Spinal cord (tissue), 10 donors: ENCODE data around the gene FTO. TPM values are rescaled to one million over a fixed set of nuclear protein-coding genes. Genes with fewer than 3 reads are reported as not detected.

ENCODE experiments used
- DNase-seq, 6 donors: peaks; one replicate each; pipeline versions ENCODE4 v3.0.0 to v3.0.0-alpha.2; 2013 to 2015; ENCODE audit warnings: low spot score in 6 of 6, low read depth in 4 of 6
- H3K27ac ChIP-seq: one replicate; pipeline ENCODE4 v1.5.1; 2013; ENCODE audit warnings: low read depth, low read length, control low read depth
- H3K27me3 ChIP-seq: one replicate; pipeline ENCODE4 v1.6.1; 2013; ENCODE audit warnings: low read length; ENCODE audit not compliant: control insufficient read depth, insufficient read depth
- H3K36me3 ChIP-seq: one replicate; pipeline ENCODE4 v1.6.1; 2013; ENCODE audit warnings: low read length; ENCODE audit not compliant: control insufficient read depth, insufficient read depth
- H3K4me1 ChIP-seq: one replicate; pipeline ENCODE4 v1.6.1; 2013; ENCODE audit warnings: low read length; ENCODE audit not compliant: control insufficient read depth, insufficient read depth
- H3K4me3 ChIP-seq: one replicate; pipeline ENCODE4 v1.5.1; 2013; ENCODE audit warnings: low read depth, low read length, control low read depth
- H3K9me3 ChIP-seq: one replicate; pipeline ENCODE4 v1.6.1; 2013; ENCODE audit warnings: low read length; ENCODE audit not compliant: control insufficient read depth, insufficient read depth
- WGBS: methylation state at CpG from one replicate; pipeline ENCODE4 v1.1.5; 2013; ENCODE audit warnings: missing lambda C conversion rate; ENCODE audit not compliant: insufficient coverage; 5-methylcytosine and 5-hydroxymethylcytosine counted together
- polyA plus RNA-seq, 2 donors: library from polyadenylated mRNA; unstranded; fragments of 120-200 nt; gene quantifications; one replicate each; pipeline ENCODE4 v1.2.1, GENCODE V29; 2013; ENCODE audit not compliant: insufficient read length in 2 of 2
- total RNA-seq, 2 donors: library from RNA; depleted of rRNA in 1 of 2; stranded (reverse); fragments of 120-200 nt in 1 of 2; fragments of >200 nt in 1 of 2; gene quantifications; one replicate each; pipeline versions ENCODE4 v1.2.3 to v1.2.4, GENCODE V29; 2013 to 2014
- donor health status: healthy.

FTO gene
- total and polyA plus RNA-seq, 4 donors: 129 to 183 (median 140) TPM

DNA sequence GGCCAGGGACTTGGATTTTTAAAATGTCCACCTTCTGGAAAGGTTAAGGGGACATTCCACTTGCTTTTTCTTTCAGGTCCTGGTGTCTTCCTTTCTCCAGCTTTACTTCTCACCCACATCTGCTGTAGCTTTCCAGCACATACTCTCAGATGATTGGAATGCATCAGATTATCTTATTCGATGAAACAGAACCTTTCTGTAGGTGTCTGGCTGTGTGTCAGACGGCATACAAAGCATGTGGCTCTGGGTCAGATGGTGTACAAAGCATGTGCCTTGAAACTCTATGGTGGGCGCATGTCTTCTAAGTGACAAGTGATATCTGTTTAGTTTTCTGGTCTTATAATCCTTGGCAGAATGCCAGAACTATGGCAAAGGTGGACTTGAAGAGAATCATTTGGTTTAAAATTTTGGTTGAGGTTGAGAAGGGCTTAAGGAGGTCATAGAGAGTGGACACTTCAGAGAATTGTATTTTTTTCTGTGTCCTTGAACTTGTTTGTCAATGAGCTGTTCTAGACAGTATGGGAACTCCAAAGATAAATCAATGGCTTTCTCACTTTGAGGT, 125.3 kb downstream of the FTO start:
- Histone ChIP-seq H3K27ac (no peak overlapping the region), H3K9me3 (no peaks in the 10 kb centered on the region), H3K36me3 (no peaks in the 10 kb centered on the region), H3K4me1 (no peaks in the 10 kb centered on the region), H3K27me3 (no peaks in the 10 kb centered on the region), H3K4me3 (no peak overlapping the region)
- whole genome bisulfite sequencing: 100% methylated on average over 2 of the region's 3 CpGs
- no peak for DNase-seq

DNA sequence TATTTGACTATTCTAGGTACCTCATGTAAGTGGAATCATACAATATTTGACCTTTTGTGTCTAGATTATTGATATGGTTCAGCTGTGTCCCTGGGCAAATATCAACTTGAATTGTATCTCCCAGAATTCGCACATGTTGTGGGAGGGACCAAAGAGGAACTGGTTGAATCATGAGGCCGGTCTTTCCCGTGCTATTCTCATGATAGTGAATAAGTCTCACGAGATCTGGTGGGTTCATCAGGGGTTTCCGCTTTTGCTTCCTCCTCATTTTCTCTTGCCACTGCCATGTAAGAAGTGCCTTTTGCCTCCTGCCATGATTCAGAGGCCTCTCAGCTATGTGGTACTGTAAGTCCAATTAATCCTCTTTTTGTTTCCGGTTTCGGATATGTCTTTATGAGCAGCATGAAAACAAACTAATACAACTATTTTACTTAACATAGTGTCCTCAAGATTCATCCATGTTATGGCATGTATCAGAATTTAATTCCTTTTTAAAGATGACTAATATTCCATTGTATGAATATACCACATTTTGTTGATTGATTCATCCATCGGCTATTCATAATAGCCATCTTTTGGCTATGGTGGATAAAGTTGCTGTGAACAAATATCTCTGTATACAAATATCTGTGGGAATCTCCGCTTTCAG, 129.1 kb downstream of the FTO start:
- DNase-seq: no peak
- WGBS: 100% methylated on average over 4 of the region's 9 CpGs
- no peaks in the 10 kb centered on the region for H3K27me3 ChIP-seq
- no peak overlapping the region for H3K4me3 ChIP-seq
- no peak overlapping the region for H3K27ac ChIP-seq
- H3K36me3 ChIP-seq: no peaks in the 10 kb centered on the region
- no peaks in the 10 kb centered on the region for H3K4me1 ChIP-seq
- no peaks in the 10 kb centered on the region for H3K9me3 ChIP-seq

DNA sequence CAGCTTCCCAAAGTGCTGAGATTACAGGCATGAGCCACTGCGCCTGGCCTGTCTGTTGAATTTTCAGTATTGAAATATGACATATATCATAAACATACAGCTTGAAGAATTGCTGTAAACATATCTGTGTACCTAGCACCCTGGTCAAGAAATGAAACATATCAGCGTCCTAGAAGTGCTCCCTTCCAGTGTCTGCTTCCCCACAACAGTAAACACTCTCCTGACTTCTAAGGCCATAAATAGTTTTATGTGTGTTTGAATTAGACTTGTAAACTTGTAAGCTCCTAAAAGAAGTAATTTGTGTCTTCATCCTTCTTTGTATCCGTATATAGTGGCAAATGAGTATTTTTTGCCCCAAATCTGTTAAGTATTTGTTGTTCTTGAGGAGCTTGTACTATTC, 132.2 kb downstream of the FTO start:
- no peak for DNase-seq

DNA sequence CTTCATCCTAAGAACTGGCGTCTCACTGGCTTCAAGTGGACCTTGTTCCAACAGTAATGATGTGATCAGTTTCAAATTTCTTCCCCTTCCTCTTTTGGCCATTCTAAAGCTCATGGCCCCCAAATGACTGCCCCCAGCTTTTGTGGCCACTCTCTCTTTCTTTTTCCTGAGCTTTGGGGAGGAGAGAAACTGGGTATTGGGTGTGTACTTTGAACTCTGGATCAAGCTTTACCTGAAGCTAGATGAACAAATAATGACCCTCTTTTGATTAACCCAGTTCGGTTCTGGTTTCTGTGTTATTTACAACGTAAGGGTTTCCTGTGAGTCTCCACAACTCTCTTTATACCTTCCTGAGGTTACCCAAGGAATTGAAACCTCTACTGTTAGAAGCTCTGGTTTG, 132.7 kb downstream of the FTO start:
- no CpG with 5 or more reads among the region's 3 CpGs for WGBS
- Histone ChIP-seq H3K36me3 (no peaks in the 10 kb centered on the region), H3K27ac (no peak overlapping the region), H3K4me3 (no peak overlapping the region), H3K27me3 (no peaks in the 10 kb centered on the region), H3K9me3 (no peaks in the 10 kb centered on the region), H3K4me1 (no peaks in the 10 kb centered on the region)
- no peak for DNase-seq

More for the DNA sequence above, 132.2 kb downstream of the FTO start:
- no peak overlapping the region for H3K4me3 ChIP-seq
- H3K9me3 ChIP-seq: no peaks in the 10 kb centered on the region
- H3K36me3 ChIP-seq: no peaks in the 10 kb centered on the region
- H3K27me3 ChIP-seq: no peaks in the 10 kb centered on the region
- H3K4me1 ChIP-seq: no peaks in the 10 kb centered on the region
- no CpG with 5 or more reads among the region's 3 CpGs for WGBS
- no peak overlapping the region for H3K27ac ChIP-seq

DNA sequence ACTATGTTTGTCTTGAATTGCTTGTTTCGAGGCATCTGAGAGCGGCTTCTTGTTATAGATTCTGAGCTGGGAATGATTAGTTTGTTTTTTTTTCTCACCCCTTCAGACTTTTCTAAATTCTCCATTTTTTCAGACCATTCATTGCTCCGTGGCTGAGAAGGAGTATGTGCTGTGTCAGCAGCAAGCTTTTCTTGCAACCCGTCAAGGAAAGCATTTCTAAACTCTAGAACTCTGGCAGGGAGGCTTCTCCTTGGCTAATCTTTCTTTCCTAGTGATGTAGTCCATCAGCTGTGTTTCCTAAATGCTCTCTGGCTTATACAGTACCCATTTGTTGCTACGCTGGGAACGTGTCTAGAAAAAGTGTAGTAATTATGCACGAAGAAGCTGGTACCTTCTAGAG, 133.5 kb downstream of the FTO start:
- Histone ChIP-seq H3K4me3 (no peak overlapping the region), H3K27me3 (no peaks in the 10 kb centered on the region), H3K36me3 (no peaks in the 10 kb centered on the region), H3K27ac (no peak overlapping the region), H3K4me1 (no peaks in the 10 kb centered on the region), H3K9me3 (no peaks in the 10 kb centered on the region)
- DNase-seq: peak in 1 of 6 donors; percentile 27
- WGBS: 50% methylated on average over 1 of the region's 7 CpGs

DNA sequence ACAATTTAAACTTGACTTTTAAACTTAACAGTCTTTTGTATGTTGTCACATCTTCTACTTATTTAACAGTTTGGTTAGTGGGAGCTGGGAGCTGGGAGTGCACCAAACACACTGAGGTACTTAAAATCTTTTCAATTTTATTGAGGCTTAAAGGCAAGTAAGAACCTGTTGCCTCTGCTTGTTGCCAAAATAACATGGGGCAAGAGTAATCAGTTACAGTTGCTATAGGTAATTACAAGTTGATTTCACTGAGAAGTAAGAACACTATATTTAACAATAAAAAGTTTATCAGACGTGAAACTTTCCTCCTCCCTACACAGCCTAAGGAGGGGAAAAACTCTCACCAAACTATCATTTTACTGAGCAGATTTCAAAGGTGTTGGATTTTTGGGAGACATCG, 135.2 kb downstream of the FTO start:
- Histone ChIP-seq H3K9me3 (no peaks in the 10 kb centered on the region), H3K27ac (no peak overlapping the region), H3K36me3 (no peaks in the 10 kb centered on the region), H3K4me1 (peaks cover 3% of the 10 kb centered on the region), H3K27me3 (no peaks in the 10 kb centered on the region), H3K4me3 (no peak overlapping the region)
- no peak for DNase-seq
- no CpG with 5 or more reads among the region's 2 CpGs for WGBS

DNA sequence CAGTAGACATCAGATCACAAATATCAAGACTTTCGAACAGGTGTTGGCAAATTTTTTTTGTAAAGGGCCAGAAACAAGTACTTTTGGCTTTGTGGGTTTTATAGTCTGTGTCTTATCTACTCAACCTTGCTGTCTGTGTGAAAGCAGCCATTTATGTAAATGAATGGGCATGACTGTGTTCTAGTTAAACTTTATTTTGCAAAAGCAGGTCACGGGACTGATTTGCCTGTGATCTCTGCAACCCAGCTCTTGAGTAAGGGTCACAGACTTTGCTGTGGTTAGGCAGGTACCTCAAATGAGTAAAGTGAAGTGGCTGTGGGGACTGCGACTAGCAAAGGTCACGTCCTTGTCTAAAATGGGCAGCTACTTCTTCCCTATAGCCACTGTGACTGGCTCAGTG, 136.5 kb downstream of the FTO start:
- no peaks in the 10 kb centered on the region for H3K9me3 ChIP-seq
- H3K4me3 ChIP-seq: no peak overlapping the region
- no peaks in the 10 kb centered on the region for H3K36me3 ChIP-seq
- 0% methylated on average over 1 of the region's 4 CpGs for whole genome bisulfite sequencing
- no peaks in the 10 kb centered on the region for H3K27me3 ChIP-seq
- H3K4me1 ChIP-seq: peaks cover 6% of the 10 kb centered on the region
- DNase-seq: no peak
- H3K27ac ChIP-seq: no peak overlapping the region

DNA sequence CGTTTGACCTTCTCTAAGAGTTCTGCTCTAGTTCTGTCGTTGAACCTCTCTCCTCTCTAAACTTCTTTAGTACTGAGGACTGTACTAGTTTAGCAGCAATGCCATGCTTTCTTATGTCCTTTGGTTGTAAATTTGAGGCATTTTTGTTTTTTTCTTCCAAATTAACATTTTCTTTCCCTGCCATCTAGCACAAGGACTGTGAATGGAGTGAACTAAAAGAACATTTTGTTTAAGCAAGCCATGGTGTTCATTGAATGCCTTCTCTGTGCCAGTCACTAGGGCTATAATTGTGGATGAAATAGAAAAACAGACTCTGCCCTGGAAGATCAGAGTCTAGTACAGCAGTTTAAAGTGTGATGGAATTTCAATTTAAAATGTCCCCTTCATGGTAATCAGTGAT, 137.9 kb downstream of the FTO start:
- Histone ChIP-seq H3K4me3 (no peak overlapping the region), H3K9me3 (no peaks in the 10 kb centered on the region), H3K27me3 (no peaks in the 10 kb centered on the region), H3K4me1 (peaks cover 6% of the 10 kb centered on the region), H3K27ac (peak overlapping the region; percentile 29), H3K36me3 (no peaks in the 10 kb centered on the region)
- WGBS: no CpG with 5 or more reads among the region's 2 CpGs
- peak; percentile 29 to 77 (median 42) for DNase-seq

DNA sequence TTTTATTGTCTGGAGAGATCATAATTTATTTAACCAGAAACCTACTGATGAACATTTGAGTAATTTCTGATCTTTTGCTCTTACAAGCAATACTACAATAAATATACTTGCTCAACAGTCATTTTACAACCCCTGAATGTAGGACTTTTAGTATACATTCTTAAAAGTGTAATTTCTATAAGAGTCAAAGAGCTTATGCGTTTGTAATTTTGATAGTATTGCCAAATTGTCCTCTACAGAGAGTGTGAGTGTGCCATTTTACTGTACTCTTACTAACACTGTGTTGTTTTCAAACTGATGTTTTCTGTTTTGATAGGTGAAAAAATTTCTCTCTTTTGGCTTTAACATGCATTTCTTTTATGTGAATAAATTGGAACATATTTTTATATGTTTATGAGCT, 139.1 kb downstream of the FTO start:
- H3K4me1 ChIP-seq: peaks cover 6% of the 10 kb centered on the region
- no peaks in the 10 kb centered on the region for H3K9me3 ChIP-seq
- no peaks in the 10 kb centered on the region for H3K27me3 ChIP-seq
- WGBS: no CpG with 5 or more reads among the region's 1 CpG
- no peaks in the 10 kb centered on the region for H3K36me3 ChIP-seq
- no peak overlapping the region for H3K27ac ChIP-seq
- no peak for DNase-seq
- no peak overlapping the region for H3K4me3 ChIP-seq

DNA sequence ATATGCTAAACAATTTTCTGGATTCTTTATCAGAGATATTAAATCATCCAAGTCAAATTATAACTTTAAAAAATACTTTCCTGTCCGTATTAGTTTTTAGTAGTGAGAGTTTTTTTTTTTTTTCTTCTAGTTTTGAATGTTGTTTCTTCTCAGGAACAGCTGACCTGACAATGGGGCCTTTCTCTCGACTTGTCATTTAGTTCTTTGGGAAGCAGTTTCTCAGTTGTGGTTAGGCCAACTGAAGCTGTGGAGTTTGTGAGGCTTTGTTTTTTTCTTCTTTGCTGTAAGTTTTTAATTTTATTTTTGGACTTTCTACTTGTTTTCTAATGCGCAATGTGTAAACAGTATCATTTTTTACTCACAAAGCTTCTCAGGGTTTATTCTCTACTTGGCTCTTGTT, 140.8 kb downstream of the FTO start:
- H3K27me3 ChIP-seq: no peaks in the 10 kb centered on the region
- no peaks in the 10 kb centered on the region for H3K9me3 ChIP-seq
- peak overlapping the region; percentile 26 for H3K27ac ChIP-seq
- no CpG with 5 or more reads among the region's 3 CpGs for WGBS
- H3K36me3 ChIP-seq: no peaks in the 10 kb centered on the region
- H3K4me3 ChIP-seq: no peak overlapping the region
- H3K4me1 ChIP-seq: peaks cover 6% of the 10 kb centered on the region
- peak in 1 of 6 donors; percentile 28 for DNase-seq
